GM19395 (cell line): ENCODE results near the gene KATNA1.
A peak's percentile ranks its signal among the peaks of the same experiment; 100 is the strongest.

Experiments
- ATAC-seq: cut with Tn5 transposase; IDR thresholded peaks from one replicate; pipeline ENCODE4 v1.9.1; 2021; ENCODE audit warnings: mild to moderate bottlenecking, moderate library complexity; ENCODE audit not compliant: unreplicated experiment

Gene KATNA1

DNA sequence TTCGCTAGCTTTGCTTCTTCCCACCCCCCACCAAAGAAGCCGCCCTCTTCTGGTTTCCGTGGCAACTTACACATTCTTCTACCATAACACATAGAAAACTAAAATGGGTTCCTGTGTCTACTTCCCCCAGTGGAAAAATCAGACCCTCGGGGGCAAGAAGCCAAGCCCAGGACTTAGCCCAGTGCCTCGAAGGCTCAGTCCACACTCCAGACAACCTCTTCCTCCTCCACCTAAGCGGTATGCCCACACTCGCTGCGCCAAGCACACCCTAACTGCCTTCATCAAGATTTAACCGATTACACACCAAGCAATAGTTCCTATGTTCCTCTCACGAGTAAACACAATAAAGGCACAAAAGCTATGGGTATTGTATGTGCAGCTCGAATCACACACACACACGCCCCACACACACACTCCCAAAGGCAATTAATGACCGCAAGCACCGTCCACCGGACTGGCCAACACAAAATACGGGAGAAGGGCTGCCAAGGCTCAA lies 103.2 kb downstream of the KATNA1 start:
- ATAC-seq, result peak; percentile 28
